OCI-LY3 (cell line): Measurements from ENCODE around the gene CFAP43.

Experiments
- EZH2phosphoT487 ChIP-seq: fragments of 200-600 bp; shearing (Covaris generic); IDR thresholded peaks from 2 replicates; pipeline ENCODE4 v1.6.1; 2018; ENCODE audit warnings: antibody characterized with exemption, mixed run types, low read depth
- TF ChIP-seq, protein P1 (sequence below): fragments of 200-600, 300-600 bp; sonication (generic); IDR thresholded peaks from 2 replicates; pipeline ENCODE4 v1.5.1; 2014; ENCODE audit warnings: antibody characterized with exemption, low read length, low read depth

DNA sequence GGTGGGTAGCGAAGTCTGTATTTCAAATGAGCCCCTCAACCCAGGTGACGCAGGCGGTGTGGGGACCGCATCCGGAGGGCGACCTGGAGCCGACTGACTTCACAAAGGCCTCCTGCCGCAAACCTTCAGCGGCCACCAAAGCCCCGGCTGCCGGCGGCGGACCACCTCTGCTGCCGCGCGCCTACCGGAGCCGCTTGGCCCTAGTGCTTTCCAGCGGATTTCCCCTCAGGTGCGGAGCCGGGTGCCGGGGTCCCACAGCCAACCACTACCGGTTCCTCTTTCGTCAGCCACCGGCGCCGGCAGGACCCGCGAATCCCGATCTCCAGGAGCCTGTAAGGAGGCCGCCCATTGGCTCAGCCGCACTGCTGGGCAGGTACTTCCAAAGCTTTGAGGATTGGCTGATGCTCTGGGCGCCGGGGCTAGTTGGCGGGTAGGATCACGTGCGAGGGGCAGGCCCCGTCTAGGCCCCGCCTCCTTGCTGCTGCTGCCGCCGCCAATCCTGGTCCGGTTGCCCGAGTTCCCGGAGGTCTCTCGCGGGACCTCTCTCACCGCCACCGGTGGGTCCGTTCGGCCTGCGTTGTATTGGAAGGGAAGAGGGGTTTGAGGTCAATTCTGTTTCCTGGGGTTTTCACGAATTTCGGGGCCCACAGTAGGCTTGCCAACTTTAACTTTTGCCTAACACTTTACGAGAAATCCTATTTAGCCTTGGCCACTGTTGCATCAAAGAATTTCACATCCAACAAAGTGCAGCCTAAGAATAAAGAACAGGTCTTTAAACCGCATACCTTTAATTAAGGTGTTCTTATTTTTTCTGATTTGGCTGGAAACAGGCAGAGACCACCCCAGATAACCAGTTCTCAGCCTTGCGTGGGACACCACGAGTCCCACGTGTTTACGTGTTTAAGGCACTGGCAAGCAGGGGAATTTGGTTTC is 36.8 kb upstream of the CFAP43 start, which contains the start of gene GSTO2:
- TF ChIP-seq, protein P1, sequence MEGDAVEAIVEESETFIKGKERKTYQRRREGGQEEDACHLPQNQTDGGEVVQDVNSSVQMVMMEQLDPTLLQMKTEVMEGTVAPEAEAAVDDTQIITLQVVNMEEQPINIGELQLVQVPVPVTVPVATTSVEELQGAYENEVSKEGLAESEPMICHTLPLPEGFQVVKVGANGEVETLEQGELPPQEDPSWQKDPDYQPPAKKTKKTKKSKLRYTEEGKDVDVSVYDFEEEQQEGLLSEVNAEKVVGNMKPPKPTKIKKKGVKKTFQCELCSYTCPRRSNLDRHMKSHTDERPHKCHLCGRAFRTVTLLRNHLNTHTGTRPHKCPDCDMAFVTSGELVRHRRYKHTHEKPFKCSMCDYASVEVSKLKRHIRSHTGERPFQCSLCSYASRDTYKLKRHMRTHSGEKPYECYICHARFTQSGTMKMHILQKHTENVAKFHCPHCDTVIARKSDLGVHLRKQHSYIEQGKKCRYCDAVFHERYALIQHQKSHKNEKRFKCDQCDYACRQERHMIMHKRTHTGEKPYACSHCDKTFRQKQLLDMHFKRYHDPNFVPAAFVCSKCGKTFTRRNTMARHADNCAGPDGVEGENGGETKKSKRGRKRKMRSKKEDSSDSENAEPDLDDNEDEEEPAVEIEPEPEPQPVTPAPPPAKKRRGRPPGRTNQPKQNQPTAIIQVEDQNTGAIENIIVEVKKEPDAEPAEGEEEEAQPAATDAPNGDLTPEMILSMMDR = no peak
- no peak for TF ChIP-seq EZH2phosphoT487
